Liver (tissue), 3 donors: ENCODE results near the gene CAPN1.

ENCODE experiments used
- ATF3 ChIP-seq: IDR thresholded peaks from 2 replicates; pipeline ENCODE4 v1.6.1; 2016; ENCODE audit warnings: antibody characterized with exemption
- CTCF ChIP-seq: fragments of 150-350 bp; IDR thresholded peaks from 2 replicates; pipeline ENCODE4 v1.5.1; 2017; ENCODE audit warnings: improper control_type of control experiment, low read depth, low read length; ENCODE audit not compliant: missing input control
- EGR1 ChIP-seq, 2 donors: IDR thresholded peaks; 2 replicates each; pipeline ENCODE4 v1.6.1; 2016 to 2018; ENCODE audit warnings: antibody characterized with exemption in 2 of 2, low read depth in 2 of 2
- FOXA1 ChIP-seq: IDR thresholded peaks from 2 replicates; pipeline ENCODE4 v1.6.1; 2016; ENCODE audit warnings: antibody characterized with exemption
- GABPA ChIP-seq, 2 donors: IDR thresholded peaks in 1 of 2; conservative IDR thresholded peaks in 1 of 2; 2 replicates each; pipeline ENCODE4 v1.6.1; 2016; ENCODE audit warnings: antibody characterized with exemption in 2 of 2, mild to moderate bottlenecking in 1 of 2, moderate library complexity in 1 of 2
- HNF4A ChIP-seq, 2 donors: conservative IDR thresholded peaks; 2 replicates each; pipeline ENCODE4 v1.6.1; 2016; ENCODE audit warnings: antibody characterized with exemption in 2 of 2, mild to moderate bottlenecking in 2 of 2
- JUND ChIP-seq, 2 donors: IDR thresholded peaks; 2 replicates each; pipeline ENCODE4 v1.6.1; 2016; ENCODE audit warnings: antibody characterized with exemption in 2 of 2
- MAX ChIP-seq: IDR thresholded peaks from 2 replicates; pipeline ENCODE4 v1.6.1; 2016; ENCODE audit warnings: antibody characterized with exemption
- NR2F2 ChIP-seq: IDR thresholded peaks from 2 replicates; pipeline ENCODE4 v1.6.1; 2016; ENCODE audit warnings: antibody characterized with exemption
- RAD21 ChIP-seq, 2 donors: IDR thresholded peaks; 2 replicates each; pipeline ENCODE4 v1.6.1; 2016; ENCODE audit warnings: antibody characterized with exemption in 2 of 2, mild to moderate bottlenecking in 2 of 2
- REST ChIP-seq: IDR thresholded peaks from 2 replicates; pipeline ENCODE4 v1.6.1; 2016; ENCODE audit warnings: antibody characterized with exemption, mild to moderate bottlenecking
- TAF1 ChIP-seq: conservative IDR thresholded peaks from 2 replicates; pipeline ENCODE4 v1.6.1; 2016; ENCODE audit warnings: antibody characterized with exemption, mild to moderate bottlenecking
- YY1 ChIP-seq: IDR thresholded peaks from 2 replicates; pipeline ENCODE4 v1.6.1; 2016; ENCODE audit warnings: antibody characterized with exemption, mild to moderate bottlenecking
- donor health status: healthy.
- donor health status: healthy.

- TF ChIP-seq CTCF (no peak), ATF3 (no peak), EGR1 (IDR thresholded peaks at IDR 0.05; ENCODE audit: low read depth in 2 of 2) (no peak), TAF1 (no peak), MAX (no peak), GABPA (IDR thresholded peaks at IDR 0.05 in 1 of 2, conservative IDR thresholded peaks at IDR 0.05 in 1 of 2) (no peak), NR2F2 (no peak), REST (no peak), JUND (IDR thresholded peaks at IDR 0.05) (no peak), YY1 (no peak), RAD21 (IDR thresholded peaks at IDR 0.05) (no peak), HNF4A (conservative IDR thresholded peaks at IDR 0.05) (no peak), FOXA1 (no peak)
Observed at GRCh38 chr11:65206901-65207300, 25.2 kb downstream of the CAPN1 start.
